Stimulated activated effector memory CD8-positive, alpha-beta T cell treated with anti-CD3 and anti-CD28 coated beads, Interleukin-12 subunit alpha, Interleukin-12 subunit beta, amount 100 ng/mL, for 72 hours (primary cell): ENCODE measurements around the gene TBC1D22A.

Experiments
- ATAC-seq: fragments of 150-1000 bp; cut with Tn5 transposase; 2 replicates; pipeline ENCODE4 v1.10.0; 2021
- DNase-seq, 2 donors: peaks; one replicate each; pipeline ENCODE4 v3.0.0; 2021 to 2022; ENCODE audit warnings: low spot score in 2 of 2
- H3K27ac Mint-ChIP-seq: one replicate; pipeline ENCODE4 v1.8.0; 2022; ENCODE audit warnings: mild to moderate bottlenecking, mixed read lengths
- H3K36me3 Mint-ChIP-seq: one replicate; pipeline ENCODE4 v1.8.0; 2022; ENCODE audit warnings: mild to moderate bottlenecking, mixed read lengths
- H3K4me1 Mint-ChIP-seq: one replicate; pipeline ENCODE4 v1.8.0; 2022; ENCODE audit warnings: mixed read lengths
- H3K4me3 Mint-ChIP-seq: one replicate; pipeline ENCODE4 v1.8.0; 2022; ENCODE audit warnings: mild to moderate bottlenecking, mixed read lengths
- H3K9me3 Mint-ChIP-seq: one replicate; pipeline ENCODE4 v1.8.0; 2022; ENCODE audit warnings: mixed read lengths

Gene TBC1D22A

GRCh38 chr22:46799626-46800025, 37.2 kb downstream of the TBC1D22A start:
- Mint-ChIP-seq H3K27ac (peak overlapping the region; percentile 51), H3K36me3 (peaks cover 85% of the 10 kb centered on the region)

DNA sequence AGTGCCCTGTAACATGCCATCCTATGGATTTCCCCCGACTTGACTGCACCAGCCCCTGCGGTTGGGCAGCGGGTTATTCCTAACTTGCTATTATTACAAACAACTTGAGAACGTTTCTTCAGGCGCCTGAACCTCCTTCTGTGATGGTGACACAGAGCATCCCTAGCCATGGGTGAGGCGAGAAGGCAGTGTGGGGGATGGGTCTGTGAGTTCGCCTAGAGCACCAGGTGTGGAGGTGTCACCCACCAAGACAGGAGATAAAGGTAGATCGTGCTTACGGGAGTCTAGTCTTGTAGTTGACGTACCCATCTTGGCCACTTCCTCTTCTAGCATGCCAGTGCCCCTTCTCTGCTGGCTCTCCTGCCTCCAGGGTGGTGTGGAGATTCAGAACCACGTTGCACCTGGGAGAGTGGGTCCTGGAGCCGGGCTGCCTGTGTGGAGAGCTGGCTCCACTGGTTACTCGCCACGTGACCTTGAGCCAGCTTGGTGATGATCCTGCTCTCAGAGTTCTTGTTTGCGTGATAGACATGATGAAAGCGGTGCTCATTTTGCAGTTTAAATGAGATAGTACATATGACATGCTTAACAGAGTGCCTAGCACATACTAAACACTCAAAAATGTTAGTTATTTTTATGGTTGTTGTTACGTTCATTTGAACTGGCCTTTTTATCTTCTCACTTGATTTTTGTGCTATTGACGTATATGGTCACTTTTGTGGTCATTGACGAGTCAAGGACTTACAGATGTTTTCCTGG, 37.8 kb downstream of the TBC1D22A start:
- Mint-ChIP-seq H3K36me3 (peaks cover 91% of the 10 kb centered on the region), H3K4me3 (no peak overlapping the region), H3K4me1 (peaks cover 48% of the 10 kb centered on the region), H3K27ac (peak overlapping the region; percentile 51), H3K9me3 (no peaks in the 10 kb centered on the region)
- DNase-seq (no peak), ATAC-seq (no peak)

More at GRCh38 chr22:46799626-46800025, 37.2 kb downstream of the TBC1D22A start:
- DNase-seq (no peak), ATAC-seq (no peak)
- peaks cover 48% of the 10 kb centered on the region for H3K4me1 Mint-ChIP-seq
- H3K9me3 Mint-ChIP-seq: no peaks in the 10 kb centered on the region
- no peak overlapping the region for H3K4me3 Mint-ChIP-seq

- H3K9me3 Mint-ChIP-seq: no peaks in the 10 kb centered on the region
- ATAC-seq (no peak), DNase-seq (no peak)
- H3K4me1 Mint-ChIP-seq: peaks cover 48% of the 10 kb centered on the region
- no peak overlapping the region for H3K4me3 Mint-ChIP-seq
- peaks cover 92% of the 10 kb centered on the region for H3K36me3 Mint-ChIP-seq
- H3K27ac Mint-ChIP-seq: peak overlapping the region; percentile 53
These were observed 38.9 kb downstream of the TBC1D22A start for GRCh38 chr22:46801331-46801811.

- ATAC-seq (no peak), DNase-seq (no peak)
- Mint-ChIP-seq H3K36me3 (peaks cover 94% of the 10 kb centered on the region), H3K4me3 (no peak overlapping the region), H3K9me3 (no peaks in the 10 kb centered on the region), H3K4me1 (peaks cover 54% of the 10 kb centered on the region), H3K27ac (peak overlapping the region; percentile 53)
These were observed 39.6 kb downstream of the TBC1D22A start for GRCh38 chr22:46801826-46802607.

DNA sequence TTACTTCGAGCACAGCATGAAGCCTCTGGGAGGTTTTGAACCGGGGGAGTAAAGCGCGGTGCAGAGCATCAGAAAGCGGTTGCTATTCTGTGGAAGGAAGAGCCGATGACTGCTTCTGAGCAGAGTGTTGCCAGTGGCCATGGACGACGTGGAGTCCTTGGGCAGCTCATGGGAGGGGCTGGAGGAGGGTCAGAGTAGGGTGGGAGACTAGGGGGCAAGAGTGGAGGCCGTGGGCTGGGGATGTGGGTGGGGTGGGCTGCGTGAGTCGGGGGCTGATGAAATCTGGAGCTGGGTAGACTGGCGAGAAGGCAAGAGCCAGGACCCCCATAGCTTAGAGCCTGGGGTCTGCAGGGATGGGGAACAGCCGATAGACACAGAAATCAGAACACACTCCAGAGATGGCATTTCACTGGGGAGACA, 40.2 kb downstream of the TBC1D22A start:
- DNase-seq (no peak), ATAC-seq (no peak)
- peak overlapping the region; percentile 53 for H3K27ac Mint-ChIP-seq
- H3K9me3 Mint-ChIP-seq: no peaks in the 10 kb centered on the region
- H3K4me1 Mint-ChIP-seq: peaks cover 60% of the 10 kb centered on the region
- H3K36me3 Mint-ChIP-seq: peaks cover 94% of the 10 kb centered on the region
- no peak overlapping the region for H3K4me3 Mint-ChIP-seq

DNA sequence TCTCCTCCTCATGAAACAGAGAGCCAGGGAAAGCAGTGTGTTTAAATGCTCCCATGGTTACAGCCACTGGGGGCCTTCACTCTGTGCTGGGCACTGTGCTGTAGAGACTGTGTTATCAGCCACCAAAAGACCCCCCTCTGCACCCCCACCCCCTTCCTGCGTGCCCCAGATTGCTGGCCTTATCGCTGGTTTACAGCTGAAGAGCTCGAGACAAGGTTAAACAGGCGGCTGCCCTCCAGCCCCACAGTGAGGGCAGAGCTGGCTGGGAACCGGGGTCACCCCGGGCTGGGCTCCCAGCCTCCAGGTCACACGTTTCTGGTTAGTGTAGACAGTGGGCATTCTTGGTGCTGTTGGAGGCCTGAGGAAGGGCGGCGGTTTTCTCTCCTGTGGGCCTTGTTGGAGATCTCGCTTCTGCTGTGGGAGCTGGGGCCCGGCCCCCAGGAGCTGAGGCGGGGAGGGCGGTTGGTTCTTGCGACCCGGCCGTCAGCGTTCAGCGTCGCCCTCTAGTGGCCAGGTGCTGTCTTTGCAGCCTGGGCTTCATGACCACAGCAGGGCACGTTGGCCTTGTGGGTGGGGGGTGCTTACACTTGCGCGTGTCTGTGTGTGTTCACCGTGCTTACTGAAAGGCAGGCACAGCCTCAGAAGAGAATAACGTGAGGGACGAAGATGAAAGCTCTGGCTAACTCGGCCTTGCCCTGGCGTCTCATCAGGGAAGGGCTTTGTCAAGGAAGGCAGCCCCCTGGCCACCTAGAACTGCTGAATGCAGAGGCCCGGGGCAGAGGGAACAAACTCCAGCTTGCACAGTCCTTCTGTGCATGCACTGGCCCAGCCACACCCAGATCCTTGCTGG, 40.8 kb downstream of the TBC1D22A start:
- H3K27ac Mint-ChIP-seq: no peak overlapping the region
- peaks cover 60% of the 10 kb centered on the region for H3K4me1 Mint-ChIP-seq
- H3K36me3 Mint-ChIP-seq: peaks cover 94% of the 10 kb centered on the region
- DNase-seq (peak; percentile 56 to 77), ATAC-seq (peak; percentile 74)
- H3K9me3 Mint-ChIP-seq: no peaks in the 10 kb centered on the region
- no peak overlapping the region for H3K4me3 Mint-ChIP-seq

GRCh38 chr22:46803936-46804335, 41.5 kb downstream of the TBC1D22A start:
- no peak for DNase-seq
- no peak for ATAC-seq
- H3K36me3 Mint-ChIP-seq: peaks cover 94% of the 10 kb centered on the region
- H3K4me1 Mint-ChIP-seq: peaks cover 54% of the 10 kb centered on the region
- no peaks in the 10 kb centered on the region for H3K9me3 Mint-ChIP-seq
- H3K27ac Mint-ChIP-seq: no peak overlapping the region
- no peak overlapping the region for H3K4me3 Mint-ChIP-seq

DNA sequence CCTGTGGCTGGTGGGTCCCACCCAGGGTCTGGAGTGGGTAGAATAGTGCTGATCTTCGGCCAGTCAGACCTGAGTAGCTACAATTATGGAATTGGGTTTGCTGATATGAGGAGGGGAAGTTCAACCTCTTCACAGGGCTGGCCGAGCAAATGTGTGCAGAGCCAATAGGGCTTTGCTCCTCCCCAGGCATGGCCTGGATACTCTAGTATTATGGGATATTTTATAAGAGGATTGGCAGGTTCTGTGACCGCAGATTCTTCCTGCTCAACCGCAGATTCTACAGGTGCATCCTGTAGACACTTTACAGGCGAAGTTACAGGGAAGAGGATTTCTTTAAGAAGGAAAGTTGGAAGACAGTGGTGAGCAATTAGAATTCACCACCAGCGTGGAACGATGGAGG, 44.3 kb downstream of the TBC1D22A start:
- ATAC-seq (no peak), DNase-seq (no peak)
- H3K4me3 Mint-ChIP-seq: no peak overlapping the region
- H3K4me1 Mint-ChIP-seq: peaks cover 49% of the 10 kb centered on the region
- peak overlapping the region; percentile 30 for H3K27ac Mint-ChIP-seq
- H3K9me3 Mint-ChIP-seq: no peaks in the 10 kb centered on the region
- peaks cover 85% of the 10 kb centered on the region for H3K36me3 Mint-ChIP-seq

GRCh38 chr22:46807458-46807857, 45.0 kb downstream of the TBC1D22A start:
- H3K4me1 Mint-ChIP-seq: peaks cover 43% of the 10 kb centered on the region
- DNase-seq (no peak), ATAC-seq (no peak)
- no peak overlapping the region for H3K4me3 Mint-ChIP-seq
- H3K36me3 Mint-ChIP-seq: peaks cover 81% of the 10 kb centered on the region
- peak overlapping the region; percentile 30 for H3K27ac Mint-ChIP-seq
- H3K9me3 Mint-ChIP-seq: no peaks in the 10 kb centered on the region

DNA sequence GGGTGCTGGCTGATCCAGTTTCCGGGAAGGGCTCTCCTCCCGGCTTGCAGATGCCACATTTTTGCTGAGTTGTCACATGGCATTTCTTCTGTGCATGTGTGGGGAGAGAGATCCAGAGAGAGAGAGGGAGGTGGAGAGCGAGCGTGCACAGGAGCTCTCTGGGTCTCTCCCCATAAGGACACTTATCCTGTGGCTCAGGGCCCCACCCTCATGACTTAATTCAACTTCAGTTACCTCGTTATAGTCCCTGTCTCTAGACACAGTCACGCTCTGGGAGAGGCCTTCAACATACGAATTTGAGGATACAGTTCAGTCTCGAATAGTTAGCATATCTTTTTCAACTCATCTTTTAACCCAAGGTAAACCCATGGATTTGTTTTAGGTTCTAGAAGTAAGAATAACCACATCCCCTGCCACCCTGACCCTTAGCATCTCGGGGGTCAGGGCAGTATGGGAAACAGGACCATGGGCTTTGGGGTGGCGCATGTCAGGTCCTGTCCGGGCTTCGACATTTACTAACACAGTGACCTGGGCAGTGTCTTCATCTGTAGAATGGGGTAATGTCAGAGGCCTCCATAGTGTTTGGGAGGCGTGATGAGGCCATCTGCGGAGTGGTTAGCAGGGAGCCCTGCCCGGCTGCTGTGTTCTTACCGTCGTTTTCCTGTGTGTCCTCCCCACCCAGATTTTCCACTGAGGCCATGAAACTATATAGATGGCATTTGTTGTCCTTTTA, 46.9 kb downstream of the TBC1D22A start:
- Mint-ChIP-seq H3K36me3 (peaks cover 80% of the 10 kb centered on the region), H3K9me3 (no peaks in the 10 kb centered on the region), H3K4me3 (no peak overlapping the region), H3K4me1 (peaks cover 33% of the 10 kb centered on the region), H3K27ac (no peak overlapping the region)
- DNase-seq: no peak
- ATAC-seq: no peak

GRCh38 chr22:46810856-46811786, 48.7 kb downstream of the TBC1D22A start:
- Mint-ChIP-seq H3K4me3 (no peak overlapping the region), H3K4me1 (peaks cover 43% of the 10 kb centered on the region), H3K9me3 (no peaks in the 10 kb centered on the region), H3K36me3 (peaks cover 75% of the 10 kb centered on the region), H3K27ac (no peak overlapping the region)
- ATAC-seq (no peak), DNase-seq (no peak)

DNA sequence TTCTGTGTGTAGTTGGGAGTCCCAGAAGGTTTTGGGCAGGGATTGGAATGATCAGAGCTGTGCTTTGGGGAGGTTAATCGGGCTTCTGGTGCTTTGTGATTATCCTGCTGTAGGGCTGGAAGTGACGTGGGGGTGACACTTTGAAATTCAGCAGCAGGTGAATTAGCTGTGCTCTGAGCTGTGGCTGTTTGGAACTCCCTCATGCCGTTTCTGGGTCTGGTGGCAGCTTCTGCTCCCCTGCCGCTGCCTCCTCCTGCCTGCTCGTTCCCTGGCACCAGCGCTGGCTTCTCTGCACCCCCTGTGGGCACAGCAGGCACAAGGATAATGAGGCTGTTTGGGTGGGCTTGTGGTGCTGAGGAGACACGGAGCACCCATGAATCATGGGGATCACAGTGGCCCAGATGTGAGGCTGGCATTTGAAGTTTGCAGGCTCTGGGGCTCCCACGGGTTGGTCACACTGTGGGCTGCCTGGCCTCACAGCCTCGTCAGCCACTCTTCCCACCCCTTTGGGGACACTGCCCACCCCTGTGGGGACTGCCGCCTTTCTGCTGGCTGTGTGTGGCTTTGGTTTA, 49.7 kb downstream of the TBC1D22A start:
- peaks cover 42% of the 10 kb centered on the region for H3K4me1 Mint-ChIP-seq
- H3K9me3 Mint-ChIP-seq: no peaks in the 10 kb centered on the region
- H3K4me3 Mint-ChIP-seq: no peak overlapping the region
- peak overlapping the region; percentile 84 for H3K27ac Mint-ChIP-seq
- ATAC-seq (no peak), DNase-seq (no peak)
- peaks cover 70% of the 10 kb centered on the region for H3K36me3 Mint-ChIP-seq

GRCh38 chr22:46812788-46813187, 50.3 kb downstream of the TBC1D22A start:
- Mint-ChIP-seq H3K27ac (peak overlapping the region; percentile 84), H3K9me3 (no peaks in the 10 kb centered on the region), H3K4me1 (peaks cover 42% of the 10 kb centered on the region), H3K36me3 (peaks cover 70% of the 10 kb centered on the region), H3K4me3 (no peak overlapping the region)
- no peak for ATAC-seq
- no peak for DNase-seq
